Fibroblast of the aortic adventitia (primary cell): ENCODE data around the gene VWA2. TPM values are rescaled to one million over a fixed set of nuclear protein-coding genes. Genes with fewer than 3 reads are reported as not detected.

Source experiments
- DNase-seq: peaks from one replicate; pipeline ENCODE4 v3.0.0-alpha.2; 2010; ENCODE audit warnings: low read depth
- H3K4me3 ChIP-seq: 2 replicates; pipeline ENCODE4 v1.5.1; 2011; ENCODE audit warnings: low read depth, mild to moderate bottlenecking, control low read depth, low read length, moderate library complexity
- CTCF ChIP-seq: IDR thresholded peaks from 2 replicates; pipeline ENCODE4 v1.5.1; 2011; ENCODE audit warnings: mild to moderate bottlenecking, low read length, control low read depth, inconsistent platforms; ENCODE audit not compliant: insufficient read depth
- total RNA-seq: library from RNA; depleted of rRNA; stranded (reverse); fragments of >200 nt; gene quantifications from 2 replicates; pipeline ENCODE4 v1.2.3, GENCODE V29; 2012; ENCODE audit warnings: low replicate concordance

VWA2 gene
- total RNA-seq: 0.09 TPM in 1 of 2 replicates, not detected in the other

GRCh38 chr10:114239117-114239993 lies at the start of gene VWA2:
VWA2 (plus strand) TSS chr10:114239254; CDS start chr10:114248714, 9,460 bp downstream.
- no peak for DNase-seq
- H3K4me3 ChIP-seq: no peak within 1 kb of the TSS

GRCh38 chr10:114189700-114190099 lies 49.4 kb upstream of the VWA2 start:
- TF ChIP-seq CTCF: no peak
- H3K4me3 ChIP-seq: no peak overlapping the region
- no peak for DNase-seq

More at GRCh38 chr10:114239117-114239993, at the start of gene VWA2:
- no peak for TF ChIP-seq CTCF

- H3K4me3 ChIP-seq: no peak overlapping the region
- no peak for DNase-seq
- no peak for TF ChIP-seq CTCF
Measured at GRCh38 chr10:114195079-114195478, 44.0 kb upstream of the VWA2 start.

GRCh38 chr10:114199239-114199638 lies 39.8 kb upstream of the VWA2 start:
- no peak overlapping the region for H3K4me3 ChIP-seq
- no peak for TF ChIP-seq CTCF
- DNase-seq: no peak

- H3K4me3 ChIP-seq: no peak overlapping the region
- no peak for DNase-seq
- no peak for TF ChIP-seq CTCF
Measured at GRCh38 chr10:114202812-114203211, 36.2 kb upstream of the VWA2 start.

- TF ChIP-seq CTCF: no peak
- H3K4me3 ChIP-seq: no peak overlapping the region
- DNase-seq: no peak
Measured at GRCh38 chr10:114206902-114207301, 32.2 kb upstream of the VWA2 start.

GRCh38 chr10:114207349-114207748 lies 31.7 kb upstream of the VWA2 start:
- DNase-seq: no peak
- no peak for TF ChIP-seq CTCF
- no peak overlapping the region for H3K4me3 ChIP-seq
